Neural progenitor cell (in vitro differentiated cells): Measurements from ENCODE around the gene CNTNAP4.

Experiments used
- CTCF ChIP-seq: fragments of 200-600 bp; sonication (generic); IDR thresholded peaks from 2 replicates; pipeline ENCODE4 v1.5.1; 2017; ENCODE audit warnings: antibody characterized with exemption, mild to moderate bottlenecking
- EZH2 ChIP-seq: fragments of 200-600 bp; sonication (generic); IDR thresholded peaks from 2 replicates; pipeline ENCODE4 v1.6.1; 2017; ENCODE audit warnings: antibody characterized with exemption, mild to moderate bottlenecking, moderate library complexity

GRCh38 chr16:76309639-76310335, 32.6 kb downstream of the CNTNAP4 start:
- TF ChIP-seq CTCF (no peak), EZH2 (no peak)
